Epithelial cell of proximal tubule (primary cell): Measurements from ENCODE around the gene PRKN. TPM values are rescaled to one million over a fixed set of nuclear protein-coding genes. Genes with fewer than 3 reads are reported as not detected.

ENCODE experiments used
- DNase-seq: peaks from one replicate; pipeline ENCODE4 v3.0.0-alpha.2; 2011; ENCODE audit warnings: low read depth
- H3K4me3 ChIP-seq: 2 replicates; pipeline ENCODE4 v1.5.1; 2011; ENCODE audit warnings: low read depth, mild to moderate bottlenecking, low read length
- CTCF ChIP-seq: conservative IDR thresholded peaks from 2 replicates; pipeline ENCODE4 v1.5.1; 2012; ENCODE audit warnings: low read depth, mild to moderate bottlenecking, low read length
- total RNA-seq: library from RNA; depleted of rRNA; stranded (reverse); fragments of >200 nt; gene quantifications from 2 replicates; pipeline ENCODE4 v1.2.3, GENCODE V29; 2015

The PRKN gene
- total RNA-seq, 1 donor from 2014 or later = 0.58 TPM

DNA sequence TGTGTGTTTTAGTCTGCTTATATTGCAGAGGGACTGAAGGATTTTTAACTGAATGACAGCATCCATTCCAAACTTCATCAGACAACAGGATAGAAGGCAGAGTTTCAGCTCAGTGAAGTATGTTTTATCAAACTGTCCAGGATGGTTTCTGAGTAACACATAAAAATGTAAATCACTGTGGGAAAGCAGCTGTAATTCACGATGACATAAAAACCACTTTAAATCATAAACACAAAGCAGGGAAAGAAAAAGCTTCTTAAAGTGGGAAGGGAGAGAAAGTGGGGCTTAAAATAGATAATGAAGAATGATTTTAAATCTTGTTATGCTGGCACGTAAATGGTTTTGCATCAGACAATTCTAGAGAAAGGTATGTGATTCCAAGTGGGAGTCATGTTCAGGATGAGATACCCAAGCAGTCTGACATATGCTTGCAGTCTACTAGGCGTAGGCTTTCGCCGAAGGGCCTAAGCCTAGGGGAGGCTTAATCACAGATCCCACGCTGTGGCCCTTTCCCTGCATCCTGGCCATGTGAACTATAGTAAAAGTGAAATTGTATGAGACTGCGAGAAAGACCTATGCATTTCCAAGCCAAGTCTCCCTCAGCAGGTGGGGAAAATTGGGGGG, 610.6 kb downstream of the PRKN start:
- H3K4me3 ChIP-seq = no peak overlapping the region
- TF ChIP-seq CTCF = no peak
- no peak for DNase-seq

DNA sequence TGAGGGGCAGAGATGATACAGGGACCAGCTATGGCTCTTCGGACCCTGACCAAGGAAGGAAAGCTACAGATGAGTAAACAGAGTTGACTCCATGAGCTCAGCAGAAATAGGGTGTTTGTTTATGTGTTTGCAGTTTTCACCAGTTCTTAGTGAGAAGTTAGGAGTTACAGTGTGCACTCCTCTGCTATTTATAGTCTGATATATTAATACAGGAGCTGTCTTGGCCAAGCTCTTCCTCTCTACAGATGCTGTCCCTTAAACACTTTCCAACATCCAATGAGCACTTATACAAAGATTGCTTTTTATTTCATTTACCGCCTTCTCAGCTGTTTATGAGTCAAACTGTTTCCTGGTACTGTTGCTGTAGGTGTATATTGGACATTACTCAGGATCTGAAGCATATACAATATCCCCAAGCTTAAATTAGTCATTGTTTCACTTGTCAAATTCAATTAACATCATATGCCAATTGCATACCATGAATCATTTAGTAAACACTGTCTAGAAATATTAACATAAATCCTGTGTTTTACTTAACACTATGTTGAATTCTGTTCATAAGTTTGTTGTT, 618.0 kb downstream of the PRKN start:
- no peak overlapping the region for H3K4me3 ChIP-seq
- no peak for TF ChIP-seq CTCF
- no peak for DNase-seq

GRCh38 chr6:162108041-162108440, 619.5 kb downstream of the PRKN start:
- no peak for DNase-seq
- H3K4me3 ChIP-seq = no peak overlapping the region
- no peak for TF ChIP-seq CTCF

DNA sequence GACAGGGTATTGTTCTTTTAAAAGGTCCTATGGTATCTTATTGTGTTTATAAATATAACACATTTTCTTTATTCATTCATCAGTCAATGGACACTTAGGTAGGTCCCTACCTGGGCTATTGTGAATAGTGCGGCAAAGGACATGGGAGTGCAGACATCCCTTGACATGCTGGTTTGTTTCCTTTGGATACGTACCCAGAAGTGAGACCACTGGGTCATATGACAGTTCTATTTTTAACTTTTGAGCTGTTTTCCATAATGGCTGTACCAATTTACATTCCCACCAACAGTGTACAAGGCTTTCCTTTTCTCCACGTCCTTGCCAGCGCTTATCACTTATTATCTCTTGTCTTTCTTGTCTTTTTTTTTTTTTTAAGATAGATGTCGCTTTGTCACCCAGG, 627.5 kb downstream of the PRKN start:
- TF ChIP-seq CTCF = no peak
- no peak for DNase-seq
- no peak overlapping the region for H3K4me3 ChIP-seq

- peak; percentile 92 for DNase-seq
- TF ChIP-seq CTCF = no peak
- H3K4me3 ChIP-seq = no peak overlapping the region
These were observed 627.9 kb downstream of the PRKN start for GRCh38 chr6:162099685-162100084.

DNA sequence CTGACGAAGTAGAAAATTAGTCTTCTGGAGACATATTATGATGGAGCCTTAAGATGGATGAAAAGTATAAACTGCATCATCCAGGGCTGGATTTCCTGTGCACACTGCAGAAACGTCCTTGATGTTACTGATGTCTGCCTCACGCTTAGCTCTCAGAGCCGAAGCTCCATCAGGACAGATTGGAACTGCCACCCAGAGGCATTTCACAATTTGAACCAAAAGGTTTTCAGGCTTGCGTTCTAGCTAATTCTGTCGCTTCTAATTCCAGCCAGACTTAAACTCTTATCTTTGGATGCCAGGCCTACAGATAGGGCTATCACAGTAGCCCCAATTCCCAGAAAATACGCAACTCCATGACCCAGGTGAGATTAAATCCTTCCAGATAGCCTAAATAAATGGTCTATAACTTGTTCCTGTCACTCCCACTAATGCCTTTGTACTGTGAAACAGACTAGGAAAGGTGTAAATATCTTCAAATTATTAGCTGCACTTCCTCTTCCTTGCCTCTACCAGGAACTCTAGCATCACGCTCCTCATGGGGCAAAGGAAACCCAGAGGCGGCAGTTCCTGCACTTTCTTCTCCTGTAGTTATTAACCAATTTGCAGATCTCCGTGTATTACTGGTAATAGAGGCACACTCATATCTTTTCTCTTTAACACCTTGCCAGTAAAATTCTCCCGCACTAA, 634.6 kb downstream of the PRKN start:
- no peak for TF ChIP-seq CTCF
- DNase-seq = no peak
- no peak overlapping the region for H3K4me3 ChIP-seq
